BJ (cell line): ENCODE measurements around the gene CELF1. TPM values are rescaled to one million over a fixed set of nuclear protein-coding genes. Genes with fewer than 3 reads are reported as not detected.

Experiments
- CTCF ChIA-PET: fragments of 350-600 bp; formaldehyde crosslinking; extraction: SDS; loops from one replicate; lab custom pipeline; 2021; ENCODE audit warnings: antibody characterized with exemption, inconsistent platforms; lab: Yijun Ruan, JAX
- POLR2A ChIA-PET: fragments of 300-600 bp; sonication (Branson Sonifier 250); formaldehyde crosslinking; extraction: SDS; loops from one replicate; lab custom pipeline; 2021; ENCODE audit warnings: antibody characterized with exemption; lab: Charles Lee
- DNase-seq: peaks from one replicate; pipeline ENCODE4 v3.0.0-alpha.2; 2011; ENCODE audit warnings: low read depth
- H3K27me3 ChIP-seq: 2 replicates; pipeline ENCODE4 v1.6.0; 2011; ENCODE audit warnings: low read length; ENCODE audit not compliant: control insufficient read depth, insufficient read depth
- H3K36me3 ChIP-seq: 2 replicates; pipeline ENCODE4 v1.5.1; 2011; ENCODE audit warnings: low read length; ENCODE audit not compliant: control insufficient read depth, insufficient read depth
- H3K4me3 ChIP-seq: 2 replicates; pipeline ENCODE4 v1.5.1; 2011; ENCODE audit warnings: low read depth, mild to moderate bottlenecking, control low read depth, low read length
- polyA plus RNA-seq: library from polyadenylated mRNA; depleted of rRNA; stranded (reverse); fragments of >200 nt; gene quantifications from 2 replicates; pipeline ENCODE4 v1.2.3, GENCODE V29; 2011
- TF ChIP-seq, protein P1 (sequence below): IDR thresholded peaks from 2 replicates; pipeline ENCODE4 v1.5.1; 2011; ENCODE audit warnings: low read depth, mild to moderate bottlenecking, control low read depth, inconsistent platforms, low read length, moderate library complexity; ENCODE audit not compliant: insufficient read depth

Gene CELF1
- polyA plus RNA-seq, 1 experiment: 73.5 TPM

DNA sequence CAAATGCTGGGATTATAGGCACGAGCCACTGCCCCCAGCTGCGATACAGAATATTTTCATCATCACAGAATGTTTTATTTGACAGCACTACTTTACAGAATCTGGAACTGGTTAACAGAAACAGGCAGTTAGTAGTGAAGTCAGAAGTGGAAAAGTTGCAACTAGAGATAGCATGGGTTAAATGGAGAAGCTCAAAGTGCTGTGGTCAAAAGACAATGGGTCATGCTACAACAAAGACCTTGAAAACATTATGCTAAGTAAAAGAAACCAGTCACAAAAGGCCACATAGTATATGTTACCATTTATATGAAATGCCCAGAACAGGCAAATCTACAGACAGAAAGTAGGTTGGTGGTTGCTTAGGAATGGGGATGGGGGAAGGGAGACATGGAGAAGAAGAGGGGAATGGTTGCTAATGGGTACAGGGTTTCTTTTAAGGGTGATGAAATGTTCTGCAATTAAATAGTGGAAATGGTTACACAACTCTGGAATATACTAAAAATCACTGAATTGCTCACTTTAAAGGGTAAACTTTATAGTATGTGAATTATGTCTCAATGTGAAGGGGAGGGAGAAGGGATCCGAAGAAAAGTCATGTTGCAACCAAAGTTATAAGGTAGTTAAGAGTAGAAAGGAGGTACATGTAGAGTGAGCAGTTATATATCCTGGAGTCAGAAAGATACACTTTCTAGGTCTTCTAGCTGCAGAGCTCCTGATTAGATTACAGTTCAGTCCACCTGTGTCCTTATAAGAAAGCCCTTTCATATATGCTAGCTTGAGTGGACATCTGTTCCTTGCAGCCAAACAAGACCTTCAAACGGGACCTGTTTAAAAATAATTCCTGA, 57.7 kb downstream of the CELF1 start:
- DNase-seq: peak; percentile 68
- ChIA-PET CTCF (no interaction called here), POLR2A (no interaction called here)
- H3K27me3 ChIP-seq: no peaks in the 10 kb centered on the region
- TF ChIP-seq, protein P1, sequence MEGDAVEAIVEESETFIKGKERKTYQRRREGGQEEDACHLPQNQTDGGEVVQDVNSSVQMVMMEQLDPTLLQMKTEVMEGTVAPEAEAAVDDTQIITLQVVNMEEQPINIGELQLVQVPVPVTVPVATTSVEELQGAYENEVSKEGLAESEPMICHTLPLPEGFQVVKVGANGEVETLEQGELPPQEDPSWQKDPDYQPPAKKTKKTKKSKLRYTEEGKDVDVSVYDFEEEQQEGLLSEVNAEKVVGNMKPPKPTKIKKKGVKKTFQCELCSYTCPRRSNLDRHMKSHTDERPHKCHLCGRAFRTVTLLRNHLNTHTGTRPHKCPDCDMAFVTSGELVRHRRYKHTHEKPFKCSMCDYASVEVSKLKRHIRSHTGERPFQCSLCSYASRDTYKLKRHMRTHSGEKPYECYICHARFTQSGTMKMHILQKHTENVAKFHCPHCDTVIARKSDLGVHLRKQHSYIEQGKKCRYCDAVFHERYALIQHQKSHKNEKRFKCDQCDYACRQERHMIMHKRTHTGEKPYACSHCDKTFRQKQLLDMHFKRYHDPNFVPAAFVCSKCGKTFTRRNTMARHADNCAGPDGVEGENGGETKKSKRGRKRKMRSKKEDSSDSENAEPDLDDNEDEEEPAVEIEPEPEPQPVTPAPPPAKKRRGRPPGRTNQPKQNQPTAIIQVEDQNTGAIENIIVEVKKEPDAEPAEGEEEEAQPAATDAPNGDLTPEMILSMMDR: no peak
- H3K36me3 ChIP-seq: no peaks in the 10 kb centered on the region
- H3K4me3 ChIP-seq: no peak overlapping the region

GRCh38 chr11:47489395-47489755, 63.6 kb downstream of the CELF1 start:
- TF ChIP-seq, protein P1: no peak
- no peak overlapping the region for H3K4me3 ChIP-seq
- no peaks in the 10 kb centered on the region for H3K27me3 ChIP-seq
- ChIA-PET POLR2A (no interaction called here), CTCF (interaction anchor here (0.6 to 2.8 kb wide), 4 partner anchors 9 to 138 kb away, joined by 3 to 14 read pairs (median 4); no protein-coding TSS in a partner anchor)
- no peak for DNase-seq
- H3K36me3 ChIP-seq: peaks cover 6% of the 10 kb centered on the region

DNA sequence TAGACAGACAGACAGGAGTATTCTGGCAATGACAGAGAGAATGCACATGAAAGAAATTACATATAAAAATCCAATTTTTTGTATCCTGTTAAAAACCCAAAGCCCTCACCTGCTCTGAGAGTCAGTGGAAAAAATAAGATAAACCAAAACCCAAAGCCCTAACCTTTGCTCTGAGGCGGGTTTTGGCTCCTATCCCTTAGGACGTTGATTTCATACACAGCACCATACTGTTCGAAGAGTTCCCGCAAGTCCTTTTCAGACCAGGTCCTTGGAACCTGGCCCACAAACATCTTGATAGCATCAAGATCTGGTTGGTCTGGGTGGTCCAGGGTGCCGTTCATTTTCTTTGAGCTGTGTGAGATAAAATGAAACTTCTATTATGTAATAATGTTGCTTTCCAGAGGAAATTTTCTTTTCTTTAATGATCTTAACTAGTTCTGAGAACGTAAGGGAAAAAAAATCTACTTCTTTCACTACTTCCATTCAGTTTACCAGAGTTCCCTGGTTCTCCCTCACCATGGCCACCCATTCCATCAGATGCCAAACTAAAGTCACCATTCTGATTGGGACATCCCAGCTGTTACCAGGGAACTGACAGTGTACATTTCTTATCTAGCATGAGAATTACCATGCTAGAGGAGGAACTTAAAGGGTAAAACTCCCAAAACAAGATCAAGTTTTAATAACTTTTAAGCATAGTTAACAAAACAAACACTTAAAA, 64.1 kb downstream of the CELF1 start:
- TF ChIP-seq, protein P1: no peak
- POLR2A ChIA-PET: no interaction called here
- Histone ChIP-seq H3K4me3 (no peak overlapping the region), H3K27me3 (no peaks in the 10 kb centered on the region), H3K36me3 (peaks cover 8% of the 10 kb centered on the region)
- DNase-seq: no peak
- CTCF ChIA-PET: interaction anchor here (0.6 to 2.8 kb wide), 3 partner anchors 8 to 22 kb away, joined by 3 to 14 read pairs (median 3); no protein-coding TSS in a partner anchor

DNA sequence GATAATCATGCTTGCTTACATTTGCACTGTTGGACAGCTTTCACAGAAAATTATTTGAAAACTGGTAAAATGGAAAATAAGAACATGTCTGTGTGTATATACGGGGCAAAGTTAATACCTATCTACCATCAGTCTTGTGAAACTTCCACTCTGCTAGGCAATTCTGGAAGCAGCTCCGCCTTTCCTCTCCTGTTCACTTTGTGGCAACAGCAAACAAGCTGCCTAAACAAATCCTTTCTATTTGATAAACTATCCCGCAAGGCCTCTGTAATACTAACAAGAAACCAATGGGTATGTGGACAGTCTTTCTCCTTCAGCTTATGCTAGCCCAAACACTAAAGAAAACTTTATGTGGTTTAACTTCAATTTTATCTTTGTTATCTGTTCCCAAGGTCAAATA, 64.8 kb downstream of the CELF1 start:
- DNase-seq: no peak
- ChIA-PET CTCF (interaction anchor here (1.3 kb wide), 1 partner anchor 21 kb away, joined by 3 read pairs; no protein-coding TSS in a partner anchor), POLR2A (interaction anchor here (0.6 kb wide), 1 partner anchor 103 kb away, joined by 11 read pairs; no protein-coding TSS in a partner anchor)
- TF ChIP-seq, protein P1: no peak
- no peaks in the 10 kb centered on the region for H3K27me3 ChIP-seq
- H3K4me3 ChIP-seq: no peak overlapping the region
- H3K36me3 ChIP-seq: peaks cover 11% of the 10 kb centered on the region

GRCh38 chr11:47487421-47487820, 65.5 kb downstream of the CELF1 start:
- Histone ChIP-seq H3K27me3 (no peaks in the 10 kb centered on the region), H3K36me3 (peaks cover 16% of the 10 kb centered on the region), H3K4me3 (no peak overlapping the region)
- no peak for DNase-seq
- ChIA-PET POLR2A (interaction anchor here (0.6 kb wide), 1 partner anchor 104 kb away, joined by 11 read pairs; no protein-coding TSS in a partner anchor), CTCF (interaction anchor here (0.6 to 1.3 kb wide), 2 partner anchors 21 to 118 kb away, joined by 3 read pairs; no protein-coding TSS in a partner anchor)
- TF ChIP-seq, protein P1: no peak
